NCI-H2081 treated with DMSO at 0.1 percent for 48 hours (cell line): ENCODE measurements around the gene LGALS3.

Experiments
- DNase-seq: peaks from one replicate; lab custom pipeline; 2025; lab: John Stamatoyannopoulos, UW

The LGALS3 gene

GRCh38 chr14:55131370-55132137 lies 2.5 kb downstream of the LGALS3 start:
- DNase-seq, result no peak

- DNase-seq, result no peak
Measured at GRCh38 chr14:55133416-55133815, 4.4 kb downstream of the LGALS3 start.

GRCh38 chr14:55136241-55136640 lies 7.2 kb downstream of the LGALS3 start:
- no peak for DNase-seq

DNA sequence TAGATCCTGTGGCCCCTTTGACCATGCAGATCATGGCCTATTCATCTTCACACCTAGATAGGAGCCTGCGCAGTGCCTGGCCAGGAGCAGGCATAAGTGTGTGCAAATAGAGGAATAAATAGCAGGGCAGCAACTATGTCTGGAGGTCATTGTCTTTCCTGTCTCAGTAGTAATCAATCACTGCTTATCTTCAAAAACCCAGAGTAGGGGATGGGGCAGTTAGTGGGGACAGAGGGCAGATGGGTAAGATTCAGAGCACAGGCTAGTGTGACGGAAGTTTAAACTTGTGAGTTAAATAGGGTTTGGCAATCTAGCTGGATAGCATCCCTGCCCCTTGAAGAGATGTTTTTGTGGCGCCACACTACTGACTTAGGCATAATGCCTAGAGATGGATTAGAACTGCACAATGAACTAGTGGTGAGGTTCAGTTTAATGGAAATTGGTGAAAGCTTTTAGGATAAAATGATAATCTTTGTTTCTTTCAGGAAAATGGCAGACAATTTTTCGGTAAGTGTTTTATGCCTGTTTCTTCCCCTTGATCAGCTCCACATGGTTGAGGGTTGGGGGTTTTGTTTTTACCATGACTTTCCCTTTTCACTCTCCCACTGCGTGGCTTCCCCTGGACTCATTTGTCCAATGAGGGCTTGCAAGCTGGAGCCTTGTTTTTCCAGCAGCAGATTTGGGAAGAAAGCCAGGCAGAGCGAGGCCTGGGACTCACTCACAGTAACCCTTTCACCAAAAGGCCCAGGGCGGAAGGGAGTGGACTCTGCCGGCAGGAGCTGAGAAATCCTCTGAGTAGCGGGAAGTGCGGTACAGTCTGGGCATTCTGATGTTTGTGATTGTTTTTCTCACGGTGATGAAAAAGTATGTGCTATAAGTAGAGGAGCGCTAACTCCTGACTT lies 8.1 kb downstream of the LGALS3 start:
- no peak for DNase-seq

GRCh38 chr14:55138091-55138490 lies 9.0 kb downstream of the LGALS3 start:
- no peak for DNase-seq

DNA sequence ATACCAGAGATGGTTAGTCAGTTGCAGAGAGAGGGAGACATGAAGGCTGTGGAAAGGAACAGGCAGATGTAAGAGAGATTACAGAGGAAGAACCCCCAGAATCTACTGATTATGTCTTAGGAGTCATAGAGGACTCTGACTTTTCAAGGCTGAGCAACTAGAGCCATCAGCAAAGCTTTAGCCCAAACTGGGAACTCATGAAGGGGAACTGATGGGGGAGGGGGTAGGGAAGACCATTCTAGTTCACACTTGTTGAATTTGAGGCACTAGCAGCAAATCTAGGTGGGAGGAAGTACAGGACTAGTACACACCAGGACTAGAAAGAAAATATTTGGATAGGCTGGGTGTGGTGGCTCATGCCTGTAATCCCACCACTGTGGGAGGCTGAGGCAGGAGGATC lies 10.1 kb downstream of the LGALS3 start:
- DNase-seq, result no peak

- no peak for DNase-seq
Measured at GRCh38 chr14:55139696-55140509, 10.9 kb downstream of the LGALS3 start.

DNA sequence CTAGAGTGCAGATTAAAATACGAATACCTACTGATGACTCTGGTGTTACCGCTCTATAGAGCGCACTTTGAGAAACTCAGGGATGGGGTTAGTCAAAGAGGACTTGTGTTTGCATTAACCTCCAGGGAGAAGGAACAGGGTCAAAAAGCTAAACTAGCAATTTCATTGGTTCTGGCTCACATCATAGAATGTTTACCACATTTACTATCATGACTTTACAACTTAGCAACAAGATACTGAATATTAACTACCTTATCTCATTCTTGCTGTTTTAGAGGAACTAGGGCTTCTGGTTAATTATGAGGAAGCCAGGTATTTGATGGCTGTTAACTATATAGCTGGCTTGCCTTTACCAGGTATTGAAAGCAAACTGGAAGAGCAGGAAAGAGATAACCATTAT lies 12.8 kb downstream of the LGALS3 start:
- DNase-seq, result no peak

GRCh38 chr14:55142466-55142865 lies 13.4 kb downstream of the LGALS3 start:
- DNase-seq, result no peak

- no peak for DNase-seq
Measured at GRCh38 chr14:55146425-55146824, 17.4 kb downstream of the LGALS3 start.

DNA sequence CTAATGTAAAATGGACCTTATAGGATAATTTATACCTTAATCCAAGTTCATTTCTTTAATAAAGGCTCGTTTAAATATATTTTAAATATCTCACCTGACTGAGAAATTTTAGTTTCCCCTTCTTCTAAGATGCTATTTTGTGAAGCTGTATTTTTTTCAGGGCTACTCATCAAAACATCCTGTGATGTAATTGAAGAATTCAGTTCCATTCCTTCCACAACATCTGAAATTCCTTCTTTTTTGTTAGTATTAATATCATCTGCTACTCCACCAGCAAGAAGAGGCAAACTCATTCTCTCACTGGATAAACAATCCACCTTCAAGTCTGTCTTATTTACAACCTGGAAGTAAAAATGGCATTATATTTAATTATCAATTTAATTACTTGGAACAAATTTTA lies 22.5 kb downstream of the LGALS3 start:
- no peak for DNase-seq

DNA sequence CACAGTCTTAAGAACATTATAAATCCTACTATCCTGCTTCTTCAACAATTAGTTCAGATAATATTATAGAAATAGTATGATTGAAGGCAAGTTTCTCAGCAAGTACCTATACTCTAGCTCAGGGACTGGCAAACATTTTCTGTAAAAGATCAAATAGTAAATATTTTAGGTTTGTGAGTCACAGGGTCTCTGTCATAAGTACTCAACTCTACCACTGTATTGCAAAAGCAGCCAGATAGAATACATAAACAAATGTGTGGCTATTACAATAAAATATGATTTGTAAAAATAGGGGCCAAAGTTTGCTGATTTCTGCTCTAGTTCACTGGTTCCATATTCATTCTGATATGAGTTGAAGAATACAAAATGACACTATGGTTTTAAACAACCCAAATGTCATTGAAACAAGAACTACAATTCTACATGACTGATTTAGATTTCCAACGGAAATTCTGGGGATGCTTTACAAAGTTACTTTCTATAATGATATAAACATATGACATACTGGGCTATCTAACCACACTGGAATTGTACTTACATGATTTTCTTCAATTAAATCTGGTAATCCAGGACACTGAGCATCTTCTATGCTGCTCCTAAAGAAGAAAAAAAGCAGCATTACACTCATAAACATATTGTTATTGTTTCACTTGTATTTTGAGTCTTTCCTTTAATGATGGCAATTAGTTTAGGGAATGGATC lies 23.2 kb downstream of the LGALS3 start:
- DNase-seq, result no peak

GRCh38 chr14:55153951-55154350 lies 24.9 kb downstream of the LGALS3 start:
- no peak for DNase-seq

- DNase-seq, result no peak
Measured at GRCh38 chr14:55157080-55157479, 28.0 kb downstream of the LGALS3 start.

DNA sequence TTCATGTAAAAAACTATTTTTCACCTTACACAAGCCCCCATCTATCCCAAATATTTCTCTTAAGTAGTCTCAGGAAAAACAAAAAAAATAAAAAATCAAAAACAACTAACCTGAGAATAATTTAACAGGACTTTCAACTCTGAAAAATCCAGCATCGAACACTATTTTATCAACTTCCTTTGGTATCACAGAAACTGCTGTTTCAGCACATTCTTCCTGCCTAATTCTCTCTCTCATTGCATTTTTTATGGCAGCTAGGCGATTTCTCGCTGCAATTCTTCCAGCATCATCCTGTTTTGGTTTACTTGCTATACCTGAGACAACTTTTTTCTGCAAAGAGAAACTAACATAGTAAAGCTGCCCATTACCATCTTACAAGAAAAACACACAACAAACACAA lies 29.4 kb downstream of the LGALS3 start:
- DNase-seq, result no peak

DNA sequence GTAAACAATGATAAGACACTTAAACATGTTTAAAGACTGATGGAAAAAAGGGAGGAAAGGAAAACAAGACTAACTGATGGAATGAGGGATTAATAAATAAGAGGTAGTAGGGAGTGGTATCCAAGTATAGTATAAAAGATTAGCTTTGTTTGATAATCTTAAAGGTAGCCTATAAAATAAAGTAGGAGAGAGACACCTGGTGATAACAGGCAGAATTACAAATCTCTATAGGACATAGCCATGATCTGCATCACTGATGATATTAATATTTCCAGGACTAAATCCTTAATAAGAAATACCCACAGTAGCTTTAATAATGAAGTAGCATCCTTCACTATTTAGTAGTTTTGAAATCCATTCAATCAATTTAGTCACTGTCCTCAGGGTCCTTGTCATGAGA lies 31.9 kb downstream of the LGALS3 start:
- DNase-seq, result no peak

DNA sequence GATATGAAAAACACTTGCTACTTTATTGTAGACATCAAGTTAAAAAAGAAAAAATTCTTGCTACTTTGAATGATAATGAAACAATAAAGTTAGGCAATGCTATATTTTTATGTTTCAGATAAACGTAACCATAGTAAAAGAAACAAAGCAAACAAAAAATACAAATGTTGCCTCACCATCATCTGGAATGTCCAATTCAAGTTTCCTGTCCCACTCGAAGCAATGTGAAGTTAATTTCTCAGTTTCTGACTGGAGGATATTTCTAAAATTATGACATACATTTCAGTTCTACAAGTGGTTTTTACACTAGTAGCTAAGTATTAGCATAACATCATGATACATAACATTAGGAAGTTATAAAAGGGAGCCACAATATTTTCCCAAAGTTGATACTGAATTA lies 41.5 kb downstream of the LGALS3 start:
- no peak for DNase-seq

- DNase-seq, result no peak
Measured at GRCh38 chr14:55180006-55180405, 51.0 kb downstream of the LGALS3 start.

DNA sequence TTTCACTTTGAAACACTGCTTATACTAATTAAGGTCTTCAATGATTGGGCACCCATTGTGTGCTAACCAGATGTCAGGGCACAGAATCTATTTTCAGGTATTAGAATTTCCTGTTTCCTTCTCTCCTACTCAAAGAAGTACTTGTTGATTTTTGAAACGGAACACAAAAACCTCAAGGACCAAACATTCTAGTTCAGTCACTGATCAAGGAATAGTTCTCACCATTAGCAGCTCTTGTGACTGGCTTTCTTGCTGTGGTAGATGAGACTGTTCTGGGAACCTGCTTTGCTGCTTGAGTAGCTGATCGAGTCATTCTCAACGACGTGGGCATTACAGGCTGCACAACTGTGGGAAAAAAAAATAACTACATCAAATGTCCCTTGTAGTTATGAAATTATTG lies 51.4 kb downstream of the LGALS3 start:
- no peak for DNase-seq

DNA sequence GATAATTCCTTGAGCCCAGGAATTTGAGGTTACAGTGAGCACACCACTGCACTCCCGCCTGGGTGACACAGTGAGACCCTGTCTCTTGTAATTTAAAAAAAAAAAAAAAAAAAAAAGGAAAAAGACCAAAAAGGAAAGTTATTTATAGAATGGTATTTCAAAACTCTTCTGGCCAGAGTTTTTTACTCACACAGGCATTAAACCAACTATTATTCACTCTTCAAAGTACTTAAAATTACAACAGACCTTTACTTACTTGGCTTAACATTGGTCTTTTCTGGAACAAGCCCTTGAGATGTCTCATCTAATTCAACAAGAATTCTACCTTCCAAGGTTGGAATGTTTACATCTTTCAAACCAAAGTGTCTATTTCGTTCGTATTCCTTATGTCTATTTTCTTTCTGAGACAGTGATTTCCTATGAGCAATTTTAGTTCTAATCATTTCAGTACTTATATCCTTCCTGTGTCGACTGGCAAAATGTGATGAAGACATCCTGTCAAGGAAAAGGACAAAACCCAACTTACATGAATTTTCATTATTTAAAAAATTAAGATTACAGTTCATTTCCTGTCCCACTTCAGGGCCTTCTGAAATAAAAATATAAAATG lies 59.7 kb downstream of the LGALS3 start:
- DNase-seq, result no peak

DNA sequence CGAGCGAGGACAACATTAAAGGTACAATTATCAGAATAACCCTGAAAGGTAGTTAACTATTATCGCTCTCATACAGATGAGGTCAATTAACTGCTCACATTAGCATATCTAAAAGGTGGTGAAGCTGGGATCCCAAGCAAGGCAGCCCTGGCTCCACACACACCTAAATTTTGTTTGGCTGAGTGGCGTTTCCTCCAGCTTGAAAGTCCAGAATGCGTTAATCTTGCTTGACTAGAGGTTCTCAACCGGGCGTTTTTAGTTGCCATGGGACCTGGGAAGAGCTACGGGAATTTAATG lies 61.8 kb downstream of the LGALS3 start:
- no peak for DNase-seq
